ENCODE data around the gene CTIF. TPM values are rescaled to one million over a fixed set of nuclear protein-coding genes. Genes with fewer than 3 reads are reported as not detected.

Gene CTIF
- total RNA-seq, 1 experiment from 2014 or later, result 26.5 TPM

GRCh38 chr18:48544661-48545415, 6.0 kb downstream of the CTIF start:
- no peaks in the 10 kb centered on the region for H3K36me3 ChIP-seq (ENCODE audit: control insufficient read depth, insufficient read depth, low read length)
- no peak overlapping the region for H3K27ac ChIP-seq (ENCODE audit: low read length)
- POLR2A ChIA-PET, result interaction anchor here (1.0 kb wide), 1 partner anchor 19 kb away, joined by 13 read pairs; no protein-coding TSS in a partner anchor
- no peak for DNase-seq (ENCODE audit: low read depth, low spot score)
- CTCF ChIA-PET, result no interaction called here
- H3K27me3 ChIP-seq (ENCODE audit: control insufficient read depth, insufficient read depth, low read length), result no peaks in the 10 kb centered on the region
- H3K9me3 ChIP-seq (ENCODE audit: control insufficient read depth, insufficient read depth, low read depth, low read length), result no peaks in the 10 kb centered on the region
- no peak overlapping the region for H3K4me3 ChIP-seq (ENCODE audit: low read depth in 2 of 2, low read length in 2 of 2)
- intact Hi-C loops (cut with micrococcal nuclease; ENCODE audit: unreplicated experiment), result no loop called here
- H3K4me1 ChIP-seq (ENCODE audit: control insufficient read depth, insufficient read depth, low read length), result peaks cover 41% of the 10 kb centered on the region
- BruUV-seq (replicated peaks), result no TSS peak
- TF ChIP-seq SIN3A (IDR thresholded peaks at IDR 0.05; ENCODE audit: borderline replicate concordance, insufficient read depth, low read depth, low read length) (no peak), REST (IDR thresholded peaks at IDR 0.05; ENCODE audit: insufficient read depth in 1 of 2, low read depth in 2 of 2, low read length in 1 of 2) (no peak), TCF7L2 (IDR thresholded peaks at IDR 0.05; ENCODE audit: low read depth, low read length) (no peak), POLR2AphosphoS5 (IDR thresholded peaks at IDR 0.05; ENCODE audit: low read depth, low read length) (no peak), CTCF (IDR thresholded peaks at IDR 0.05) (no peak)
- in situ Hi-C loops (cut with HindIII; ENCODE audit: low pct_unique_long_range_greater_than_20kb, low sequenced_read_pairs), result no loop called here
- no peak for ATAC-seq

- Histone ChIP-seq H3K4me3 (ENCODE audit: low read depth in 2 of 2, low read length in 2 of 2) (no peak overlapping the region), H3K27ac (ENCODE audit: low read length) (no peak overlapping the region), H3K9me3 (ENCODE audit: control insufficient read depth, insufficient read depth, low read depth, low read length) (no peaks in the 10 kb centered on the region), H3K36me3 (ENCODE audit: control insufficient read depth, insufficient read depth, low read length) (no peaks in the 10 kb centered on the region), H3K4me1 (ENCODE audit: control insufficient read depth, insufficient read depth, low read length) (peaks cover 41% of the 10 kb centered on the region), H3K27me3 (ENCODE audit: control insufficient read depth, insufficient read depth, low read length) (no peaks in the 10 kb centered on the region)
- intact Hi-C loops (cut with micrococcal nuclease; ENCODE audit: unreplicated experiment), result no loop called here
- no peak for ATAC-seq
- TF ChIP-seq POLR2AphosphoS5 (IDR thresholded peaks at IDR 0.05; ENCODE audit: low read depth, low read length) (no peak), SIN3A (IDR thresholded peaks at IDR 0.05; ENCODE audit: borderline replicate concordance, insufficient read depth, low read depth, low read length) (no peak), CTCF (IDR thresholded peaks at IDR 0.05) (no peak)
- no TSS peak for BruUV-seq (replicated peaks)
- ChIA-PET CTCF (no interaction called here), POLR2A (interaction anchor here (1.0 kb wide), 1 partner anchor 18 kb away, joined by 13 read pairs; no protein-coding TSS in a partner anchor)
- in situ Hi-C loops (cut with HindIII; ENCODE audit: low pct_unique_long_range_greater_than_20kb, low sequenced_read_pairs), result no loop called here
- DNase-seq (ENCODE audit: low read depth, low spot score), result no peak
These were observed 7.0 kb downstream of the CTIF start for GRCh38 chr18:48545757-48546321.
